M059J (cell line): ENCODE measurements around the gene STYXL1. TPM values are rescaled to one million over a fixed set of nuclear protein-coding genes. Genes with fewer than 3 reads are reported as not detected.
"Not testable (repeated sequence)": the region's sequence is repeated elsewhere in the genome, so short reads cannot be mapped to it uniquely, and the experiment has no call there.

ENCODE experiments used
- DNase-seq: peaks from one replicate; pipeline ENCODE4 v3.0.0-alpha.2; 2012; ENCODE audit warnings: low read depth
- total RNA-seq: library from RNA; depleted of rRNA; stranded (reverse); fragments of >200 nt; shearing (Covaris generic); gene quantifications from 2 replicates; pipeline ENCODE4 v1.2.3, GENCODE V29; 2014

STYXL1 gene
- total RNA-seq, 1 experiment from 2014 or later: 77.7 TPM

GRCh38 chr7:76029682-76030081, 18.1 kb downstream of the STYXL1 start:
- DNase-seq: not testable (repeated sequence)

- no peak for DNase-seq
Measured at GRCh38 chr7:76023002-76023401, 24.8 kb downstream of the STYXL1 start.

- no peak for DNase-seq
Measured at GRCh38 chr7:76022026-76022780, 25.6 kb downstream of the STYXL1 start.

- DNase-seq: peak; percentile 66
Measured at GRCh38 chr7:76020031-76020714, 27.6 kb downstream of the STYXL1 start.

GRCh38 chr7:76018520-76018919, 29.3 kb downstream of the STYXL1 start:
- not testable (repeated sequence) for DNase-seq

GRCh38 chr7:76016191-76016947, 31.4 kb downstream of the STYXL1 start:
- DNase-seq: peak; percentile 31

GRCh38 chr7:76011442-76011861, 36.3 kb downstream of the STYXL1 start:
- no peak for DNase-seq

- DNase-seq: no peak
Measured at GRCh38 chr7:76009672-76010600, 37.9 kb downstream of the STYXL1 start.

- DNase-seq: no peak
Measured at GRCh38 chr7:76008156-76008687, 39.6 kb downstream of the STYXL1 start.

GRCh38 chr7:76005004-76005403, 42.8 kb downstream of the STYXL1 start:
- DNase-seq: not testable (repeated sequence)

GRCh38 chr7:76003351-76003750, 44.4 kb downstream of the STYXL1 start:
- no peak for DNase-seq

GRCh38 chr7:76002822-76003221, 45.0 kb downstream of the STYXL1 start:
- DNase-seq: no peak

GRCh38 chr7:76002139-76002538, 45.7 kb downstream of the STYXL1 start:
- no peak for DNase-seq

GRCh38 chr7:76000566-76000965, 47.2 kb downstream of the STYXL1 start:
- no peak for DNase-seq

- no peak for DNase-seq
Measured at GRCh38 chr7:75998038-75998437, 49.8 kb downstream of the STYXL1 start.

- DNase-seq: no peak
Measured at GRCh38 chr7:75996476-75996875, 51.3 kb downstream of the STYXL1 start.

- DNase-seq: no peak
Measured at GRCh38 chr7:75995996-75996395, 51.8 kb downstream of the STYXL1 start.

GRCh38 chr7:75995052-75995471, 52.7 kb downstream of the STYXL1 start:
- DNase-seq: no peak

- peak; percentile 91 for DNase-seq
Measured at GRCh38 chr7:75994388-75995051, 53.3 kb downstream of the STYXL1 start, which contains the start of gene TMEM120A. Gene TMEM120A (minus strand): TSS chr7:75994595. CDS start chr7:75994570, 25 bp downstream.

GRCh38 chr7:75993689-75994387, 54.0 kb downstream of the STYXL1 start:
- peak; percentile 74 for DNase-seq
